Fibroblast of the conjunctiva (primary cell): Measurements from ENCODE around the gene VWA5B1.

Experiments used
- DNase-seq: peaks from one replicate; pipeline ENCODE4 v3.0.0-alpha.2; 2010; ENCODE audit warnings: low read depth

VWA5B1 gene

GRCh38 chr1:20367116-20367585, 76.5 kb downstream of the VWA5B1 start:
- no peak for DNase-seq

- no peak for DNase-seq
Measured at GRCh38 chr1:20367626-20368025, 77.0 kb downstream of the VWA5B1 start.

- no peak for DNase-seq
Measured at GRCh38 chr1:20368866-20369470, 78.3 kb downstream of the VWA5B1 start.

GRCh38 chr1:20370698-20371097, 80.0 kb downstream of the VWA5B1 start:
- peak; percentile 32 for DNase-seq

GRCh38 chr1:20371411-20371810, 80.7 kb downstream of the VWA5B1 start:
- no peak for DNase-seq

- no peak for DNase-seq
Measured at GRCh38 chr1:20371883-20372282, 81.2 kb downstream of the VWA5B1 start.

GRCh38 chr1:20372676-20373075, 82.0 kb downstream of the VWA5B1 start:
- no peak for DNase-seq

- no peak for DNase-seq
Measured at GRCh38 chr1:20373286-20373685, 82.6 kb downstream of the VWA5B1 start.

- DNase-seq = no peak
Measured at GRCh38 chr1:20373764-20374163, 83.1 kb downstream of the VWA5B1 start.

- DNase-seq = no peak
Measured at GRCh38 chr1:20375563-20375962, 84.9 kb downstream of the VWA5B1 start.

- DNase-seq = no peak
Measured at GRCh38 chr1:20376171-20376570, 85.5 kb downstream of the VWA5B1 start.

GRCh38 chr1:20376880-20377494, 86.3 kb downstream of the VWA5B1 start:
- DNase-seq = no peak

GRCh38 chr1:20377516-20378270, 87.0 kb downstream of the VWA5B1 start:
- DNase-seq = no peak

- DNase-seq = no peak
Measured at GRCh38 chr1:20379075-20379474, 88.4 kb downstream of the VWA5B1 start.

GRCh38 chr1:20380175-20380574, 89.5 kb downstream of the VWA5B1 start:
- no peak for DNase-seq

- peak; percentile 49 for DNase-seq
Measured at GRCh38 chr1:20380616-20381035, 90.0 kb downstream of the VWA5B1 start.

- DNase-seq = no peak
Measured at GRCh38 chr1:20381045-20381641, 90.5 kb downstream of the VWA5B1 start.

GRCh38 chr1:20381961-20382360, 91.3 kb downstream of the VWA5B1 start:
- DNase-seq = no peak

- no peak for DNase-seq
Measured at GRCh38 chr1:20382711-20383110, 92.0 kb downstream of the VWA5B1 start.

- no peak for DNase-seq
Measured at GRCh38 chr1:20383631-20384030, 93.0 kb downstream of the VWA5B1 start.

- no peak for DNase-seq
Measured at GRCh38 chr1:20385630-20386029, 95.0 kb downstream of the VWA5B1 start.

GRCh38 chr1:20386323-20387081, 95.8 kb downstream of the VWA5B1 start:
- DNase-seq = no peak
